ENCODE measurements around the gene LPCAT1. TPM values are rescaled to one million over a fixed set of nuclear protein-coding genes. Genes with fewer than 3 reads are reported as not detected.

Gene LPCAT1
- total RNA-seq, 2 donors from 2014 or later: 78.5 to 124 TPM

- Histone ChIP-seq H3K4me3 (ENCODE audit: low read length) (no peak overlapping the region), H3K4me1 (ENCODE audit: control insufficient read depth, insufficient read depth, low read length) (no peaks in the 10 kb centered on the region), H3K9me3 (ENCODE audit: control insufficient read depth, low read length) (peaks cover 20% of the 10 kb centered on the region), H3K27me3 (ENCODE audit: control insufficient read depth, insufficient read depth, low read length, poor library complexity, severe bottlenecking) (peaks cover 83% of the 10 kb centered on the region), H3K9ac (ENCODE audit: extremely low read depth, low read length, poor library complexity, severe bottlenecking) (no peak overlapping the region), H3K36me3 (ENCODE audit: control insufficient read depth, insufficient read depth, low read length) (no peaks in the 10 kb centered on the region), H3K27ac (ENCODE audit: low read depth, low read length) (no peak overlapping the region)
- H3K27me3 Mint-ChIP-seq (ENCODE audit: insufficient read depth): peaks cover 83% of the 10 kb centered on the region
- H3K4me3 Mint-ChIP-seq: no peak overlapping the region
- DNase-seq: no peak
- no peak overlapping the region for H3K27ac Mint-ChIP-seq
- no peak for TF ChIP-seq CTCF (conservative IDR thresholded peaks at IDR 0.05)
- peaks cover 2% of the 10 kb centered on the region for H3K4me1 Mint-ChIP-seq
- H3K36me3 Mint-ChIP-seq (ENCODE audit: low read depth): no peaks in the 10 kb centered on the region
- H3K9me3 Mint-ChIP-seq: peaks cover 21% of the 10 kb centered on the region
- WGBS, 2 experiments (ENCODE audit: insufficient coverage in 1 of 2, insufficient read length in 1 of 2): 92 to 98% methylated on average over 9 to 12 of the region's 12 CpGs
Measured at GRCh38 chr5:1449081-1449630, 74.6 kb downstream of the LPCAT1 start.

GRCh38 chr5:1448511-1449011 lies 75.2 kb downstream of the LPCAT1 start:
- Mint-ChIP-seq H3K4me3 (no peak overlapping the region), H3K27ac (no peak overlapping the region), H3K36me3 (ENCODE audit: low read depth) (no peaks in the 10 kb centered on the region), H3K4me1 (peaks cover 2% of the 10 kb centered on the region), H3K27me3 (ENCODE audit: insufficient read depth) (peaks cover 85% of the 10 kb centered on the region), H3K9me3 (peaks cover 15% of the 10 kb centered on the region)
- H3K9me3 ChIP-seq (ENCODE audit: control insufficient read depth, low read length): peaks cover 16% of the 10 kb centered on the region
- no peak overlapping the region for H3K27ac ChIP-seq (ENCODE audit: low read depth, low read length)
- H3K27me3 ChIP-seq (ENCODE audit: control insufficient read depth, insufficient read depth, low read length, poor library complexity, severe bottlenecking): peaks cover 89% of the 10 kb centered on the region
- no peak overlapping the region for H3K9ac ChIP-seq (ENCODE audit: extremely low read depth, low read length, poor library complexity, severe bottlenecking)
- H3K36me3 ChIP-seq (ENCODE audit: control insufficient read depth, insufficient read depth, low read length): no peaks in the 10 kb centered on the region
- peak; percentile 25 for DNase-seq
- WGBS, 2 experiments (ENCODE audit: insufficient coverage in 1 of 2, insufficient read length in 1 of 2): 90 to 91% methylated on average over 4 to 5 of the region's 5 CpGs
- no peak overlapping the region for H3K4me3 ChIP-seq (ENCODE audit: low read length)
- TF ChIP-seq CTCF (conservative IDR thresholded peaks at IDR 0.05): no peak
- no peaks in the 10 kb centered on the region for H3K4me1 ChIP-seq (ENCODE audit: control insufficient read depth, insufficient read depth, low read length)

GRCh38 chr5:1447671-1448361 lies 75.9 kb downstream of the LPCAT1 start:
- Mint-ChIP-seq H3K4me3 (no peak overlapping the region), H3K9me3 (peaks cover 7% of the 10 kb centered on the region), H3K36me3 (ENCODE audit: low read depth) (no peaks in the 10 kb centered on the region), H3K4me1 (peaks cover 2% of the 10 kb centered on the region), H3K27me3 (ENCODE audit: insufficient read depth) (peaks cover 87% of the 10 kb centered on the region), H3K27ac (no peak overlapping the region)
- Histone ChIP-seq H3K9ac (ENCODE audit: extremely low read depth, low read length, poor library complexity, severe bottlenecking) (no peak overlapping the region), H3K9me3 (ENCODE audit: control insufficient read depth, low read length) (peaks cover 8% of the 10 kb centered on the region), H3K27ac (ENCODE audit: low read depth, low read length) (no peak overlapping the region), H3K27me3 (ENCODE audit: control insufficient read depth, insufficient read depth, low read length, poor library complexity, severe bottlenecking) (peaks cover 96% of the 10 kb centered on the region), H3K36me3 (ENCODE audit: control insufficient read depth, insufficient read depth, low read length) (no peaks in the 10 kb centered on the region), H3K4me1 (ENCODE audit: control insufficient read depth, insufficient read depth, low read length) (no peaks in the 10 kb centered on the region), H3K4me3 (ENCODE audit: low read length) (no peak overlapping the region)
- peak; percentile 33 for DNase-seq
- TF ChIP-seq CTCF (conservative IDR thresholded peaks at IDR 0.05): no peak
- WGBS, 2 experiments (ENCODE audit: insufficient coverage in 1 of 2, insufficient read length in 1 of 2): 81 to 86% methylated on average over 11 to 16 of the region's 16 CpGs

Measured in endodermal cell (in vitro differentiated cells).